ENCODE results near the gene PADI4. TPM values are rescaled to one million over a fixed set of nuclear protein-coding genes. Genes with fewer than 3 reads are reported as not detected.

The PADI4 gene
- total RNA-seq, 4 donors from 2014 or later = 1.2 TPM; not detected in 3

DNA sequence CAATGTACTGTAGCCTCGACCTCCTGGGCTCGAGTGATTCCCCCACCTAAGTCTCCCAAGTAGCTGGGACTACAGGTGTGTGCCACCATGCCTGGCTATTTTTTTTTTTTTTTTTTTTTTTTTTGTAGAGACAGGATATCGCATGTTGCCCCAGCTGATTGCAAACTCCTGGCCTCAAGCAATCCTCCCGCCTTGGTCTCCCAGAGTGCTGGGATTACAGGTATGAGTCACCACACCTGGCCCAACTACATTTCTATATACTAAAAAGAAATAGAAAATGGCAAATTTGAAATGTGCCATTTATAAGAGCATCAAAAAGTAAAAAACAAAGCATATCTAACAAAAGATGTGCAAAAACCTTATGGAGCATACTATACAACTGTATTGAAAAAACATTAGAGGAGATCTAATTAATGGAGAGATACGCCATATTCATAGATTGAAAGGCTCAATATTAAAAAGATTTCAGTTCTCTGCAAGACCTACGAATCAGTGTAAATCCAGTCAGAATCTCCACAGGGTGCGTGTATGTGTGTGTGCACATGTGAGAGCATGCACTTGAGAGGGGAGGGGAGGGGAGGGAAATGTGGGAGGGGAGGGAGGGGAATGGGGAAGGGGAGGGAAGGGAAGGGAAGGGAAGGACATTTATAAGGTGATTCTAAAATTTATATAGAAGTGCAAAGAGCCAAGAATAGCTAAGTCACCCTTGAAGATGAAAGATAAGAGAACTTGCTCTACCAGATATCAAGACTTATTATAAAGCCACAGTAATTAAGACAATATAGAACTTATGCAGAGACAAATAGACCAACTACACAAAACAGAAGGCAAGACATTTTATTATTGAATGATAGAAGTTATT is 15.5 kb upstream of the PADI4 start:
- no peaks in the 10 kb centered on the region for H3K36me3 ChIP-seq
- no peaks in the 10 kb centered on the region for H3K27me3 ChIP-seq
- intact Hi-C loops (cut with DNase I; ENCODE audit: low total_unique reads) = no loop called here
- H3K27ac ChIP-seq = no peak overlapping the region
- H3K4me1 ChIP-seq = no peaks in the 10 kb centered on the region
- DNase-seq = no peak
- no peaks in the 10 kb centered on the region for H3K9me3 ChIP-seq
- TF ChIP-seq POLR2A (IDR thresholded peaks at IDR 0.05) (no peak), CTCF (IDR thresholded peaks at IDR 0.05) (no peak)
- H3K4me3 ChIP-seq = no peak overlapping the region

- Histone ChIP-seq H3K36me3 (no peaks in the 10 kb centered on the region), H3K4me1 (no peaks in the 10 kb centered on the region), H3K27ac (no peak overlapping the region), H3K4me3 (no peak overlapping the region), H3K27me3 (no peaks in the 10 kb centered on the region), H3K9me3 (no peaks in the 10 kb centered on the region)
- TF ChIP-seq CTCF (IDR thresholded peaks at IDR 0.05) (no peak), POLR2A (IDR thresholded peaks at IDR 0.05) (no peak)
- intact Hi-C loops (cut with DNase I; ENCODE audit: low total_unique reads) = no loop called here
- no peak for DNase-seq
Observed at GRCh38 chr1:17293681-17294425, 14.1 kb upstream of the PADI4 start.

GRCh38 chr1:17295292-17295691 is 12.7 kb upstream of the PADI4 start:
- H3K36me3 ChIP-seq = no peaks in the 10 kb centered on the region
- intact Hi-C loops (cut with DNase I; ENCODE audit: low total_unique reads) = no loop called here

DNA sequence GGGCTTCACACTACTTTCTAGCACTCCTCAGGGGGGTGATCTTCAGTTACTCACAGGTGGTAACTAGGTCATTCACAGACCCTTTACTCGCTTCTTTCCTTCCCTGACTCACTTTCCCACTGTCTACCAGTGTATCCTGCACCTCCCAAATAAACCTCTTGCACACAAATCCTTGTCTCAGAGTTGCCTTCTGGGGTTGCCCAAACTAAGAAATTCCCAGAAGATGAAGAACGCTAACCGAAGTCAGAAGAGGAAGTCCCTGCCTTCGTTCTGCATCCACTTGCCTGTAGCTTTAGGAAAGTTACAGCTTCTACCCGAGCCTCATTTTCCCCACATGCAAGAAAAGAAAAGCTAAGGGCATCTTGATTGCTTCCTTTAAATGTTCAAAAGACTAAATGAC is 11.9 kb upstream of the PADI4 start:
- no peaks in the 10 kb centered on the region for H3K4me1 ChIP-seq
- H3K27ac ChIP-seq = no peak overlapping the region
- no peaks in the 10 kb centered on the region for H3K9me3 ChIP-seq
- intact Hi-C loops (cut with DNase I; ENCODE audit: low total_unique reads) = no loop called here
- no peak overlapping the region for H3K4me3 ChIP-seq
- no peak for TF ChIP-seq CTCF (IDR thresholded peaks at IDR 0.05)
- TF ChIP-seq POLR2A (IDR thresholded peaks at IDR 0.05) = no peak
- H3K27me3 ChIP-seq = no peaks in the 10 kb centered on the region
- no peak for DNase-seq
- H3K36me3 ChIP-seq = no peaks in the 10 kb centered on the region

More at GRCh38 chr1:17295292-17295691, 12.7 kb upstream of the PADI4 start:
- Histone ChIP-seq H3K27me3 (no peaks in the 10 kb centered on the region), H3K4me3 (no peak overlapping the region), H3K27ac (no peak overlapping the region), H3K4me1 (no peaks in the 10 kb centered on the region), H3K9me3 (no peaks in the 10 kb centered on the region)
- DNase-seq = no peak
- TF ChIP-seq CTCF (IDR thresholded peaks at IDR 0.05) (no peak), POLR2A (IDR thresholded peaks at IDR 0.05) (no peak)

DNA sequence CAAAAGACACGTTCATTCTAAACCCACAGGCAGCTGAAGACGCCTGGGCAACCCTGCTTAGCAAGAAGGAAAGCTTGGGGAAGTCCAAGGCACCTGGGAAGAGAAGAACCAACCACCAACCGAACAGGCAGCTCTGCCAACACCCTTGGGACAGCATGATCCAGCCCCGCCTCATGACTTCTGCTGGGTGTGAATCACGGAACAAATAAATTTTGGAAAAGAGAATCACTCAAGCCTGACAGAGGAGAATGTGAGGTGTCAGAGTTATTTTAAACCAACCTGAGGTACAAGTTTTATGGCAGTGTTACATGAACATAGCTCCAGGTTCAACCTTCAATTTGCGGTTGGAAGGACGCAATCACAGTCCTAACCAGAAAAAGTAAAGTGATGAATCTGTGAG is 10.0 kb upstream of the PADI4 start:
- Histone ChIP-seq H3K36me3 (no peaks in the 10 kb centered on the region), H3K9me3 (no peaks in the 10 kb centered on the region), H3K27ac (no peak overlapping the region), H3K4me1 (no peaks in the 10 kb centered on the region), H3K27me3 (no peaks in the 10 kb centered on the region), H3K4me3 (no peak overlapping the region)
- DNase-seq = no peak
- intact Hi-C loops (cut with DNase I; ENCODE audit: low total_unique reads) = no loop called here
- TF ChIP-seq POLR2A (IDR thresholded peaks at IDR 0.05) (no peak), CTCF (IDR thresholded peaks at IDR 0.05) (no peak)
